Colon (tissue), 2 donors: ENCODE data around the gene PAX5.
"Not testable (repeated sequence)": the region's sequence is repeated elsewhere in the genome, so short reads cannot be mapped to it uniquely, and the experiment has no call there.

Source experiments
- FAIRE-seq: peaks from 2 replicates; lab custom pipeline; 2012; peaks lifted over from hg19 to GRCh38; lab: Jason Lieb, UNC
- donor health status: control.
- donor health status: control.

PAX5 gene

DNA sequence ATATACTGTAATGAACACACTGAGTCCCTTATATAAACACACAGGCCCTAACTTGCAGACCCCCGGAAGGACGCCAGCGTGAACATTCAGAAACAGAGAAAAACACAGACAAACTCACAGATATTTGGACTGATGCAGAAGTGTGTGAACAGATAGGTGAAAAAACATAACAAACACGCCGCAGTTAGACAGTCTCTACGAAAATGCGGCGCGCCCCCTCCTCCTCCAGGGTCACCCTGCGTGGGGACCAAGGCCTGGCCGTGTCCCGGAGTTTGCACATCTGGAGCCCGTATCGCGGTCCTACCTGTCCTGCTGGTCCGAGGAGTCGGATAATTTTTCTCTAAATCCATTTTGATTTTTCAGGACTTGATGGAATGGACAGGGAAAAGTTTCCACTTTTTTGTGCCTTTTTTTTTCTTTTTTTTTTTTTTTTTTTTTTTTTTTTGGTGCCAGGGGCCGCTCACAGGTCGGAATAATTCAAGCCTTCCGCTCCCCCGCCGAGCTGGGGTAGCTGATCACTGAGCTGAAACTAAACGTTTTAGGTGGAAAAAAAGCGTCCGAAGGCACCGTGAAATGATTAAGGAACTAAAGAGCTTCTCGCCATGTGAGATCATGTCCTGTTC is at the start of gene PAX5:
PAX5 (minus strand) TSS at position 587 of the 623 bp plus-strand sequence; CDS start at position 350, 237 bp downstream.
- FAIRE-seq: no peak

DNA sequence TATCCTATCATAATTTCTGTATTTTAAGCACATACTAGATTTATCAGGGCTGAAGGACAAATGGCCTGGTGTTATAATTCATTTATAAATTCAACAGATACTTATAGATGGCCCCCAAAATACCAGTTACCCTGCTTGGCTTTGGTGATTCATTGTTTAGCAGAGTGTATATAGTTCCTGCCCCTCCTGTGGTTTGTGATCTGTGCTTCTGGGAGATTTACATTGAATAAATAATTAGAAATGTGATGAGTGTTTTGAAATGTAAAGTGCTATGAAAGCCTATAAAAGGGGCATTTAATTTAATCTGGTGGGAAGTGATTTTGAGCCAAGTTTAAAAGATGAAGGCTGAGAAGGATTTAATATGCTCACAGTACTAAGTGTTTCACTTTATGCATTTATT is 49.6 kb upstream of the PAX5 start:
- no peak for FAIRE-seq

DNA sequence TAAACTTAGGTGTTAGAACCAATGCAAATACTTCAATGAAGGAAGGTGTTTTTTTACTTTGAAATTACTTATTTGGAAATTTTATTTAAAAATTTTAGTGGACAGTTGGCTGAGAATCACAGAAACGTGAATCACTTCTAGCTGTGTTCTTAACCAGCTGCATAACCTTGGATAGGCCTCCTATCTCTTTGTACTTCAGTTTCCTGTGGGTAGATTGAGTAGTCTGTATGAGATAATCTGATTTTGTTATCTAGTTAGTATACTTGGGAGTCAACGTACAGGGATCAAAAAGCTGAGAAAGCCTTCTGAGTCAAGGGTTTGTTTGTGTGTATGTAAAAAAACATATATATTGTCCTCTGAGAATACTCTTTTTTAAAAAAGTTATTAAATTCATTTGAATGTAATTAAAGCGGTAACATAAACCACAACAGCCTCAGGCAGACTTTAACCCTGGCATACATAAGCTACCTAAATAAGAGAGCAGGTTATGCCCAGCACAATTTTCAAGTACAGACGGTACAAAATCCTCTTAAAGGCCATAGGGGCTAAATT is 48.2 kb upstream of the PAX5 start:
- FAIRE-seq: no peak

DNA sequence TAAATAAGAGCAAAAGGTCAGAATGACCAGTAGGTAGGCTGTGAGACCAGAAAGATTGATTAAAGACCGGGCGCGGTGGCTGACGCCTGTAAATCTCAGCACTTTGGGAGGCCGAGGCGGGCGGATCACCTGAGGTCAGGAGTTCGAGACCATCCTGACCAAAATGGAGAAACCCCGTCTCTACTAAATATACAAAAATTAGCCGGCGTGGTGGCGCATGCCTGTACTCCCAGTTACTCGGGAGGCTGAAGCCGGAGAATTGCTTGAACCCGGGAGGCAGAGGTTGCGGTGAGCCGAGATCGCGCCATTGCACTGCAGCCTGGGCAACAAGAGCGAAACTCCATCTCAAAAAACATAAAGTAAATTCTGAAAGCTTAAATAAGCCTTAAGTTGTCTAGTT is 47.4 kb upstream of the PAX5 start:
- not testable (repeated sequence) for FAIRE-seq

DNA sequence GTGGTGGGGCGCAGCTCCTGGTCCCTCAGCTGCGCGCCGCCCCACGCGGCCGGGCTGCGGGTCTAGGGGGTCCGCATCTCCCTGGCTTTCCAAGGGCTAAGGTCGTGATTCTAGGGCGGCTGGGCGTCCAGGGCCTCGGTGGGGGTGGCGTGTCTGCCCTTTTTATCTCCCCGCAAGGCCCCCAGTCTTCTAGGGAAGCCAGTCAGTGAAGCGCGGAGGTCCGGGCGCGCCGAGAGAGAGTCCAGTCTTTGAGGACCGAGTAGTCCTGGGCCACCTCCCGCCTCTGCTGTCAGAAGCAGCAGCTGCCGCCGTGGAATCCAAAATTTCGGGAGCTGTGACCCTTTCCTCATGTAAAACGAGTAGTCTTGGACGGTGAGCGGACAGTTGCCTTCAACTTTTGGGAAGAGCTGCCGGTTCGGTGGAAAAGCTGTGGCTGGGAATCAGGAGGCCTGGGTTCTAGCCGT is 46.1 kb upstream of the PAX5 start:
- FAIRE-seq: not testable (repeated sequence)

DNA sequence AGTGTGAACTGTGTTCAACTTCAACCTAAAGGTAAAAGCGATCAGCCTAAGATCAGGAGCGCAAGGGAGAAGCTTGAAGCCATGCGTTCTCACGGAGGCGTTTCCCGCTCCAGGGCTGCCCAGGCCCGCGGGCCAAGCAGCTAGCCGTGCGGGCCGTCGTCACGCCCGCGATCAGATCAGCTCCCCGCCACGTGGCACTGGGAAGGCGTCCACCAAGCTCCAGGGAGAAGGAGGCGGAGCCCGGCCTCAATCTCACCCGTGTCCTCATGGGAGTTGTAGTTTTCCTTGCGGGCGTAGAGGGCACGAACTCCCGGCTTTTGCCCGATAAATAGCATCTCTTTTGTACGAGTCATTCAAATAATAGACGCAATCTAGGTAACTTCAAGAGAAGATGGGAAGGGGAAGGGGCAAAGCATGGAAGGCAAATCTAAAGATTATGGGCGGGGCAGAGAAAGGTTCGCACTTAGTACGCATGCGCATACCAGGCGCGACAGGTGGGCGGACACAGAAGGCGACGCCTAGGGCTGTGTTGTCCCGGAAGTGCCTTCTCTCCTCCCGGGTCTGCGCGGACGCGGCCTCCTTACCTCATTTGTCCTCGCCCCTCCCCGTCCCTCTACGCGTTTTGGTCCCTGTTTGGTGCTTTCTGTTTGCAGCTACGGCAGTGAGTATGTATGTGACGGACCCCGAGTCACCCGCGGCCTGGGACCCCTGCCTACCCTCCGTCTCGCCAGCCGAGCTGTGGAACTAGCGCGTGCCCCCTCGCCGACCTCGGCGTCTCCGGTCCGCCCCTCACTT is 45.5 kb upstream of the PAX5 start:
- FAIRE-seq: no peak

DNA sequence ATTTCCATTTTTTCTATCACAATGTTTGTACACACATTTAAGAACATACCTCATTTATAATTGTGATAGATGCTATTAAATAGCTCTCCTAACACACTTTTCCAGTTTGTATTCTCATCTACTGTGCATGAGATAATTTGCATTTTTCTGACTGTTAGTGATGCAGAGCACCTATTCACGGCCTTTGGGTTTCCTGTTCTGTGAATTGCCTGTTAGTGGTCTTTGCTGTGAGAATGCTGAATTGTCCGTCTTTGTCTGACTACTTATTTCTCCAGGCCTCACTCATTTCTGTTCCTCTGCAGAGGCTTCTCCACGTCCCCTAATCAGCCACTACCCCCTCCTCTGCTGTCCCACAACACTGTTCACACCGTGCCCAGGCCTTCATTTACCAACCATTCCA is 40.7 kb upstream of the PAX5 start:
- FAIRE-seq: not testable (repeated sequence)

DNA sequence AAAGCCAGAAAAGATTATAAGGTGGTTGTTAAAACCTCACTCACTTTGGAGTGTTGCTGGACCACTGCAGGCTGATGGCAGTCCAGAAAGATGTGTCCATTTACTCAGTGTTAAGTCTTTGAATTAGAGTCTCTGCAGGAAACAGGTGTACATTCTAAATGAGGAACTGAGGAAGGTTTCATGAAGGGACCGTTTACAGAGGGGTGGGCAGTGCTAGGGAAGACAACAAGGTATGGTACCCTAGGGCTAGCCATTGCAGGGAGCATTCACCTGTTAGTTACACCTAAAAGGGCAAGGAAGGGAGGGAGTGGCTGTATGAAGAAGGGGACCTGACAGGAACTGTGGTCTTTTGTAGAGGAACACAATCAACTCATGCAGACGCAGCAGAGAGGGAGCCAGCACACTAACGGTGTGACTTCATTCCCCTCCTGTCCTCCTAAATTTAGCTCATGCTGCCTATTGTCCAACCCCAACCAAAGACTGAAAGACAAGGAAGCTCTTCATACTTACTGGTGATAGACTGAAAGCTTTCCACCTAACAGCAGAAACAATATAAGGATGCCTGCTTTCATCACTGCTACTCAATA is 32.2 kb upstream of the PAX5 start:
- FAIRE-seq: no peak

DNA sequence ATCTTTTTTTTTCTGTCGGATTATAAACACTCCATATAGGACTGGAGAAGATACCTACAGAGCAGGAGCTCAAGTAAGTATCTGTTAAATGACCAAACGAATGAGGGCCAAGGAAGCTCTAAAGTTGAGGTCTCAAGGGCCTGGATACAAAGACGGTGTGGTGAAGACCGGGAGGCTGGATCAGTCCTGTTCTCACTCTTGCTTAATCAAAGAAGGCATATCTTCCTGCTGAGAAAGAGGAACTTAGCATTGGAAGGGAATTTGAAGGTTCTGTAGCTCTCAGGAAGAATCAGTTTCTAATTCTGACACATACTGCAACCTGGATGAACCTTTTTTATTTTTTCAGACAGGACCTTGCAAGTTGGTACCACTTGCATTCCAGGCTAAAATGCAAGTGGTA is 28.3 kb upstream of the PAX5 start:
- no peak for FAIRE-seq

DNA sequence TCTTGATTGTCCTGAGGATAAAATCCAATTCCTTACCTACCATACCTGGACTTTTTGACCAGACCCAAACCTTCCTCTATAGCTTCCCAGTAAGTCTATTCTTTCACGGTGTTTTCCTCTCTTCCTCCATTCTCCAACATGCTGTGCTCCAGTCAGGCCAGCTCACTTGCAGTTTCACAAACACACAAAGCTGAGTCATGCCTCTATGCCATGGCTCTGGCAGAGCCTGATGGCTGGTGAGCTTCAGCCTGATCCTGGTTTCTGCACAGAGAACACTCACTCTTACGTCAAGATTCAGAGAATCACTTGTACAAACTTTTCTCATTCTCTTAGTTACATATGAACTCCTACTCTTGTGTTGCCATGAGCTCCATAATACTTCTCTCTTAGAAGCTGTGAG is 27.7 kb upstream of the PAX5 start:
- no peak for FAIRE-seq

DNA sequence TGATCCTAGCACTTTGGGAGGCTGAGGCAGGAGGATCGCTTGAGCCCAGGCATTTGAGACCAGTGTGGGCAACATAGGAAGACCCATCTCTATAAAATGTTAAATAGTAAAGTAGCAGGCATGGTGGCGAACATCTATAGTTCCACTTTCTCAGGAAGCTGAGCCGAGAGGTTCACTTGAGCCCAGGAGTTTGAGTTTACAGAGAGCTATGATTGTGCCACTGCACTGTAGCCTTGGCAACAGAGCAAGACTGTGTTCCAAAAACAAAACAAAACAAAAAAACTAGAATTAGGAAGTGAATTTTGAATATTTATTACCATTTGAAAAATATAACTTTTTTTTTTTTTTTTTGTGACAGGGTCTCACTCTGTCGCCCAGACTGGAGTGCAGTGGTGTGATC is 26.8 kb upstream of the PAX5 start:
- no peak for FAIRE-seq

DNA sequence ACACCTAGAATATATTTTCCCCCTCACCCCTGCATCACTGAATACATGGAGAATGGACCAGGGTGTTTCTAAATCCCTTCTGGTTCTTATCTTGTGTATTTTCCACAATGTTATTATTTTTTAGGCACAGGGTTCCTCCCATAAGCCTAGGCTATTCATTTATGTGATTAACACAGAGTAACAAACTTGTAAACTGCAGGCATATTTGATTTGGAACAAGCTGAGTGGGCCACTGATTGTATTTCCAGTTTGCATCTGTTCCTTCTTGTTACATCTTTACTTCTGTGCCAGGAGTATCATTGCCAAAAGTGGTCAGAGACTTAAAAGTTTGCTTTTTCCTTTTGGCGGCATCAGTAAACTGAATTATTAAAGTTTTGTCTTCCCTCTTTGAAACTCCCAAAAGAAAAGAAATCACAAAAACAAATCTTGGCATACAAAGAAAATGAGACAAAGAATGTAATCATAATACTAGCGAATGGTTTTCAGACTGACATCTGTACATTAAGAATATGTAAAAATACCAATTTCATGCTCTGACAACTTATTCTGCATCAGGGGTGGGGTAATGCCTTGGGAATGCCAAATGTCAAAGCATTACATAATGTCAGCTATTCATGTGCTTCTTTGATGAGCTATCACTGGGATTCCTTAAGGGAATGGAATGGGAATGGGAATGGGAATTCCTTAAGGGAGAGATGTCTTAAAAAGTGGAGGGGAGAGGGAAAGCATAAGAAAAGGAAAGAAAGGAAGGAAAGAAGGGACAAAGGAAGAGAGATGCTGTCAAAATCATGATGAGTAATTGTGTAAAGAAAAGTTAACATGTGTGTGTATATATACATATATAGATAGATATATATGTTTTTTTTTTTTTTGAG is 22.2 kb upstream of the PAX5 start:
- FAIRE-seq: no peak

DNA sequence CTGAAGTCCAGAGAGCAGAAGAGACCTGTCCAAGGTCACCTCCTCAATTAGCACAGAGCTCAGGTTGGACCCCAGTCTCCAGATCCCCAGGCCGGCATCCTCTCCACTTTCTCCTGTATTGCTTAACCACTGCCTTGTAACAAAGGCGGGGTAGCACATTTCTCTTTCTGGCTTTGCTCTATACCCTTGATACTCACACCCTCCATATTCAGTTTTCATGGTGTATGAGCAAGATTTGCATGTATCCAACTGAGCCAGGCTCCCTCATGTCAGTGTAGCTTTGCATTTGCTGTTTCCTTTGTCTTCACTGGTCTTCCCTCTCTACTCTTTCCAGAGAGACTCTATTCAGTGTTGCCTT is 20.3 kb upstream of the PAX5 start:
- not testable (repeated sequence) for FAIRE-seq

DNA sequence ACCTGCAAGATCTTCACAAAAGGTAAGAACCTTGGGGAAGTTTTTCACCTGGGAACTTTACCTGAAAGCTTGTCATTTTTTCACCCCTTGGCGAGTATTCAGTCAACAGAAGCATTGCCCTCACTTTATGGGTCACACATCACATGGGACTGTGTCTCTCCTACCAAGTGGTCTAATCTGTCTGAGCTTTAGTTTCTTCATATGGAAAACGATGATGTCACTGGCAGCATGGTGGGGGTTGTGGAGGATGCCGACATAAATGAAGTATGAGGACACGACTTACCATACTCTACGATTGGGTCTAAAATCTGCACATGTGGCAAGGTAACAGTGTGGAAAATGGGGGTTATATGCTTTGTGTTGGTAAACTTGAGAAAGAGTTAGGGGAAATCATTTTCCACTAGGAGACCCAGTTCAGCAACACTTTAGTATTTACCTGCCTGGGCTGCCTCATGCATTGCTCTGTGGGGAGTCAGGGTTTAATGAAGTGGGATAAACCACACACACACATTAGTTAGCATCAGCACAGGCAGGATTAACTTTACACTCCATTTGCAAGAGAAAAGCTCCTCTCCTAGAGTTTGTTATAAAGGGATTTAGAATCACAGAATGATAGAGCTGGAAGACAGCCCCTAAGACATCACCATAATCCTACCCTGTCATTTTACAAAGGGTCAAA is 19.8 kb upstream of the PAX5 start:
- no peak for FAIRE-seq

DNA sequence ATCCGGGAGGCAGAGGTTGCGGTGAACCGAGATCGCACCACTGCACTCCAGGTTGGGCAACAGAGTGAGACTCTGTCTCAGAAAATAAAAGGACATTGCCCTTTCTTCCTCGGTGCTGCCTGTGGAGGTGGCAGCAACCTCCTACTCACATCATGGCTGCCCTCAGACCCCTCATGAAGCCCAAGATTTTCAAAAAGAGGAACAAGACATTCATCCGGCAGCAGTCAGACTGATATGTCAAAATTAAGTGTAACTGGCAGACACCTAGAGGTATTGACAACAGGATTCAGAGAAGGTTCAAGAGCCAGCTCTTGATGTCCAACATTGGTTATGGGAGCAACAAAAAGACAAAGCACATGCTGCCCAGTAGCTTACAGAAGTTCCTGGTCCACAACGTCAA is 12.6 kb upstream of the PAX5 start:
- no peak for FAIRE-seq

DNA sequence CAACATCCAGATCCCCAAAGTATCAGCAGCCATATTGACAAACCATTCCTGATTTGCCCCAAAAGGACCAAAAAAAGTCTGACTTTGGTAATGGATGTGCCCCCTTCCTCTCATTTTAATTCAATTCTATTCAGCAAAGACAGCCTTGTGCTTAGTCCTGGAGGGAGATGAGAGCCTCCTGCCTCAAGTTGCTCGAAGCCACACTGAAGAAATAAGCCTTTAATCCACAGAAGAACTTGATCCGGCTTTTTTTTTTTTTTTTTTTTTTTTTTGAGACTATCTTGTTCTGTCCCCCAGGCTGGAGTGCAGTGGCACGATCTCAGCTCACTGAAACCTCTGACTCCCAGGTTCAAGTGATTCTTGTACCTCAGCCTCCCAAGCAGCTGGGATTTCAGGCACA is 8.4 kb upstream of the PAX5 start:
- no peak for FAIRE-seq

DNA sequence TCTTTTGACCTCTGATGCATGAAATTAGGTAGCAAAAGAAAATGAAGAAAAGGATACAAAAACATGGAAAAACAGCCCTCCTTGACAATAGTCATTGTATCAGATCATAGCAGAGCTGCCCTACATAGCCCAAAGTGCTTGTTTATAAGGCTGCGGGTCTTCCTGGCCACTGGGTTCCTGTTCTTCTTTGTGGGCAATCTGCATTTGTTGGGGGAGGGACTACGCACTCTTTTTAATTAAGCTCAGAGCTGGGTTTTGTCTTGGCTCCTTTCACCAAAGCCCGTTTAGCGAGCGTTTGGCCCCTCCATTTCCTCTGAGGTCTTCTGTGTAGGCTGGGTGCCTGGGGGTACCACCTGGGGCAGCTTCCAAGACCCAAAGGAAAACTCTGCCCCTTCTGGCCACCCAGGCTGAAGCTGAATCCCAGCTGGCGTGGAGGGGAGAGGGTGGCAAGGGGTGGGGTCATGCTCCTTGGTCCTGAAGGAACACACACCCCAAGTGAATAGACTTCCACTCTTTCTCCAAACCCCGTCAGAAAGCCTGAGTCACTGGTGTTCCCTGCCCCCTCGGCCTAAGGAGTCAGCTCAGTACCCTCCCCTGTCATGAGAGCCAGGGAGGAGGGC is 6.5 kb upstream of the PAX5 start:
- no peak for FAIRE-seq

DNA sequence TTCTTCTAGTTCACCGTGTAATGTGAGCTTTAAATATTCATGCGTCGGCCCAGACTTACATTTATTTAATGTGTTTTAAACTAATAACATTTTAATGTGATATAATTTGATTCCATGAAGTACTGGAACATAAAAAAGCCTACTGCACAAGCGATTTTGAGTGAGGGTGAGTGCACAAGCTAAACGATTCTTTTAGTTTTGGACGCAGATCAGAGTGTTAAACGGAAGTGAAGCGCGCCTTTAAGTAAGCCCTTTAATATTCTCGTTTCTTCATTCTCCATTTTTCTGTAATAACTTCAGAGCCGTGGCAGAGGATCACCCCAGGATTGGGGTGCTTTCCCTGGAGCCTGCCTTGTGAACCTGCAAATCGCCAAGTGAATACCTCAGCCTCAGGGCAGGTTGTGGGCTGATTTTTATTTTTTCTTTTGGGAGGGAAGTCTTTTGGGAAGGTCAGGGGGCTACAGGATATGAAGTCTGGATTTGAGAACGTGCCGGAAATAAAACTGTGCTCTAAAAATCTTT is 4.9 kb upstream of the PAX5 start:
- FAIRE-seq: no peak

DNA sequence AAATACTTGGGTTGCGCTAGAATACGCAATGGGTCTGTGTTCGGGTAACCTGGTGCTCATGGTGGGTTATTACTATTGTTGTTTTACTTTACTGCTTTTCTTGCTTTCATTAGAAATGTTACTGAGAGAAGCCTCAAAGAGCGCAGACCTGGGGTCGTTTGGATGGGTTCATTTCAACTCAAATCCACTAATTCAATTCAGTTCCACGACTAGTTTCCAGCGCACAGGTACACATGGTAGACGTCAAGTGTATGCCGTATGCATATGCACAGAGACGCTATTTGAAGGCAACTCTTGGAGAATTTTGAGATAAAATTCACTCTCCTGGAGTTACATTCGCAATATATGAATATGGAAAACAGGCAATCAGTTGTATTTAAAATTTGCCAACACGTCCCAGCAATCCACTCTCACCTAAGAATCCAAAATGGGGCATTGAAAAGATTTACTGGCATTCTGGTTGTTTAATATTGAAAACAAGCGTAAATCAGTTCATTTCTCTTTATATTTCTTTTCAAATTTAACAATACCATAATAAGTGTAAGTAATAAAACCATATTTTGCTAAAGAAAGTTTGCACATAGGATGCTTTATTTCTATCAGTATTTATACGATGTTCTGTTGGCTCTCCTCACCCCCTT is 4.4 kb upstream of the PAX5 start:
- FAIRE-seq: no peak
